ENCODE measurements around the gene NSUN7. TPM values are rescaled to one million over a fixed set of nuclear protein-coding genes. Genes with fewer than 3 reads are reported as not detected.

The NSUN7 gene
- total RNA-seq, 1 donor from 2014 or later = 1.5 TPM

Other genes starting within 250 kb of the NSUN7 start
- 2.4 TPM for gene RBM47, start 120.1 kb upstream of the NSUN7 start, total RNA-seq

Data from Right ventricle myocardium superior (tissue), 1 donor.